HG02870 (cell line): ENCODE data around the gene ZP3.
A peak's percentile ranks its signal among the peaks of the same experiment; 100 is the strongest.
"Not testable (repeated sequence)": the region's sequence is repeated elsewhere in the genome, so short reads cannot be mapped to it uniquely, and the experiment has no call there.

Experiments
- ATAC-seq: cut with Tn5 transposase; IDR thresholded peaks from one replicate; pipeline ENCODE4 v1.9.1; 2021; ENCODE audit warnings: mild to moderate bottlenecking, moderate library complexity; ENCODE audit not compliant: unreplicated experiment

The ZP3 gene

GRCh38 chr7:76424413-76425111 lies at the start of gene ZP3:
ZP3 (plus strand) TSS chr7:76424950; CDS start chr7:76424965, 15 bp downstream.
- ATAC-seq, result peak; percentile 88

- no peak for ATAC-seq
Measured at GRCh38 chr7:76375251-76375650, 49.5 kb upstream of the ZP3 start.

- no peak for ATAC-seq
Measured at GRCh38 chr7:76377186-76377918, 47.4 kb upstream of the ZP3 start.

GRCh38 chr7:76380623-76380966 lies 44.2 kb upstream of the ZP3 start:
- no peak for ATAC-seq

GRCh38 chr7:76381814-76382213 lies 42.9 kb upstream of the ZP3 start:
- ATAC-seq, result no peak

GRCh38 chr7:76383089-76383944 lies 41.4 kb upstream of the ZP3 start:
- no peak for ATAC-seq

- ATAC-seq, result no peak
Measured at GRCh38 chr7:76386691-76387260, 38.0 kb upstream of the ZP3 start.

- ATAC-seq, result not testable (repeated sequence)
Measured at GRCh38 chr7:76387789-76388188, 37.0 kb upstream of the ZP3 start.

GRCh38 chr7:76390092-76390491 lies 34.7 kb upstream of the ZP3 start:
- no peak for ATAC-seq

- no peak for ATAC-seq
Measured at GRCh38 chr7:76392531-76393115, 32.1 kb upstream of the ZP3 start.

- peak; percentile 86 for ATAC-seq
Measured at GRCh38 chr7:76393116-76394031, 31.4 kb upstream of the ZP3 start.

- ATAC-seq, result no peak
Measured at GRCh38 chr7:76394957-76395356, 29.8 kb upstream of the ZP3 start.

GRCh38 chr7:76395605-76395964 lies 29.2 kb upstream of the ZP3 start:
- not testable (repeated sequence) for ATAC-seq

GRCh38 chr7:76395965-76396726 lies 28.6 kb upstream of the ZP3 start:
- no peak for ATAC-seq

- no peak for ATAC-seq
Measured at GRCh38 chr7:76396864-76397263, 27.9 kb upstream of the ZP3 start.

- ATAC-seq, result no peak
Measured at GRCh38 chr7:76397409-76398183, 27.2 kb upstream of the ZP3 start.

GRCh38 chr7:76400248-76400647 lies 24.5 kb upstream of the ZP3 start:
- no peak for ATAC-seq

- ATAC-seq, result not testable (repeated sequence)
Measured at GRCh38 chr7:76403097-76403496, 21.7 kb upstream of the ZP3 start.
